GM12872 (cell line): Measurements from ENCODE around the gene CAMKK2.

Source experiments
- CTCF ChIP-seq: IDR thresholded peaks from 3 replicates; pipeline ENCODE4 v1.5.1; 2011; ENCODE audit warnings: low read depth, mild to moderate bottlenecking, low read length, moderate library complexity; ENCODE audit not compliant: insufficient read depth

Gene CAMKK2

GRCh38 chr12:121226399-121226798 lies 70.1 kb downstream of the CAMKK2 start:
- TF ChIP-seq CTCF, result no peak

GRCh38 chr12:121224591-121224990 lies 71.9 kb downstream of the CAMKK2 start:
- TF ChIP-seq CTCF, result no peak

GRCh38 chr12:121223292-121224285 lies 72.9 kb downstream of the CAMKK2 start:
- peak; percentile 69 for TF ChIP-seq CTCF

GRCh38 chr12:121222847-121223246 lies 73.7 kb downstream of the CAMKK2 start:
- TF ChIP-seq CTCF, result no peak

GRCh38 chr12:121219353-121219986 lies 77.0 kb downstream of the CAMKK2 start:
- TF ChIP-seq CTCF, result no peak

- no peak for TF ChIP-seq CTCF
Observed at GRCh38 chr12:121218588-121219352, 77.7 kb downstream of the CAMKK2 start.

GRCh38 chr12:121217761-121218160 lies 78.7 kb downstream of the CAMKK2 start:
- TF ChIP-seq CTCF, result no peak
